ENCODE results near the gene FOXF1. TPM values are rescaled to one million over a fixed set of nuclear protein-coding genes. Genes with fewer than 3 reads are reported as not detected.

The FOXF1 gene
- total and polyA plus RNA-seq, 9 of the 15 experiments (the other 6 are each of a cell fraction or from before 2014, with no cell fraction given) = 0.04 TPM; not detected in 8

- no peaks in the 10 kb centered on the region for H4K20me1 ChIP-seq (replicated peaks; ENCODE audit: control insufficient read depth, insufficient read depth, low read length)
- ChIA-PET POLR2A (interaction anchor here (0.6 kb wide), 1 partner anchor 918 kb away, joined by 3 read pairs; no protein-coding TSS in a partner anchor), CTCF (ENCODE audit: low intra/inter-chr PET ratio) (no interaction called here)
- DNase-seq (ENCODE audit: extremely low read depth in 1 of 4, low spot score in 3 of 4) (no peak), ATAC-seq (no peak), FAIRE-seq (no peak)
- no peak overlapping the region for H3K4me2 ChIP-seq (ENCODE audit: insufficient read depth, low read length)
- no peaks in the 10 kb centered on the region for H3K79me2 ChIP-seq (ENCODE audit: control insufficient read depth, insufficient read depth, low read length)
- no peak overlapping the region for H3K4me3 ChIP-seq
- H3K27me3 ChIP-seq (ENCODE audit: control insufficient read depth in 2 of 2, insufficient read depth in 2 of 2, low read length in 2 of 2) = peaks cover 13 to 27% of the 10 kb centered on the region in 2 experiments; a peak in 4 of 5 replicates
- no peaks in the 10 kb centered on the region; the same call in 1 of the 2 replicates for H3K9me3 ChIP-seq (replicated peaks; ENCODE audit: control insufficient read depth, insufficient read depth, low read depth, low read length)
- H2AFZ ChIP-seq (ENCODE audit: low read depth, low read length) = no peak overlapping the region
- H3K36me3 ChIP-seq (ENCODE audit: control insufficient read depth, insufficient read depth, low read length) = no peaks in the 10 kb centered on the region
- H3K9ac ChIP-seq (ENCODE audit: insufficient read depth in 1 of 2, low read depth in 2 of 2, low read length in 2 of 2) = no peak overlapping the region
- BruUV-seq (replicated peaks) = no TSS peak
- no peaks in the 10 kb centered on the region for H3K9me1 ChIP-seq (ENCODE audit: control insufficient read depth, insufficient read depth, low read length)
- no peak overlapping the region for H3K27ac ChIP-seq (ENCODE audit: extremely low read depth, low read depth, low read length)
- in situ Hi-C loops (cut with MboI) (no loop called here), intact Hi-C loops (cut with micrococcal nuclease) (no loop called here)
- H3K4me1 ChIP-seq (replicated peaks in 1 of 2; ENCODE audit: control insufficient read depth in 2 of 2, insufficient read depth in 2 of 2, low read length in 2 of 2) = no peaks in the 10 kb centered on the region
- TF ChIP-seq, protein P1, sequence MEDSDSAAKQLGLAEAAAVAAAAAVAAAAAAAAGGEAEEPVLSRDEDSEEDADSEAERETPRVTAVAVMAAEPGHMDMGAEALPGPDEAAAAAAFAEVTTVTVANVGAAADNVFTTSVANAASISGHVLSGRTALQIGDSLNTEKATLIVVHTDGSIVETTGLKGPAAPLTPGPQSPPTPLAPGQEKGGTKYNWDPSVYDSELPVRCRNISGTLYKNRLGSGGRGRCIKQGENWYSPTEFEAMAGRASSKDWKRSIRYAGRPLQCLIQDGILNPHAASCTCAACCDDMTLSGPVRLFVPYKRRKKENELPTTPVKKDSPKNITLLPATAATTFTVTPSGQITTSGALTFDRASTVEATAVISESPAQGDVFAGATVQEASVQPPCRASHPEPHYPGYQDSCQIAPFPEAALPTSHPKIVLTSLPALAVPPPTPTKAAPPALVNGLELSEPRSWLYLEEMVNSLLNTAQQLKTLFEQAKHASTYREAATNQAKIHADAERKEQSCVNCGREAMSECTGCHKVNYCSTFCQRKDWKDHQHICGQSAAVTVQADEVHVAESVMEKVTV (CRISPR knock-in tag; IDR thresholded peaks at IDR 0.05) = no peak
- TF ChIP-seq CHCHD3 (CRISPR knock-in tag; IDR thresholded peaks at IDR 0.05) (no peak), ZNF280A (IDR thresholded peaks at IDR 0.05; ENCODE audit: low read depth, partially characterized antibody) (no peak), CBX8 (IDR thresholded peaks at IDR 0.05; ENCODE audit: borderline replicate concordance, extremely low read depth, low read depth, low read length, poor library complexity, severe bottlenecking) (no peak), MTA3 (IDR thresholded peaks at IDR 0.05; ENCODE audit: borderline replicate concordance) (no peak), TFAP4 (CRISPR knock-in tag; IDR thresholded peaks at IDR 0.05; ENCODE audit: borderline replicate concordance) (no peak), SMAD4 (CRISPR knock-in tag; conservative IDR thresholded peaks at IDR 0.05) (no peak), MYNN (IDR thresholded peaks at IDR 0.05) (no peak), MYNN (CRISPR knock-in tag; IDR thresholded peaks at IDR 0.05) (no peak), TEAD4 (IDR thresholded peaks at IDR 0.05; ENCODE audit: low read length) (no peak), TEAD4 (CRISPR knock-in tag; IDR thresholded peaks at IDR 0.05; ENCODE audit: borderline replicate concordance) (no peak), SUPT5H (IDR thresholded peaks at IDR 0.05) (no peak), ZNF165 (CRISPR knock-in tag; IDR thresholded peaks at IDR 0.05; ENCODE audit: borderline replicate concordance) (no peak), PCBP1 (IDR thresholded peaks at IDR 0.05; ENCODE audit: low read depth, low read length, poor library complexity, severe bottlenecking) (no peak)
- TF ChIP-seq, protein P2, sequence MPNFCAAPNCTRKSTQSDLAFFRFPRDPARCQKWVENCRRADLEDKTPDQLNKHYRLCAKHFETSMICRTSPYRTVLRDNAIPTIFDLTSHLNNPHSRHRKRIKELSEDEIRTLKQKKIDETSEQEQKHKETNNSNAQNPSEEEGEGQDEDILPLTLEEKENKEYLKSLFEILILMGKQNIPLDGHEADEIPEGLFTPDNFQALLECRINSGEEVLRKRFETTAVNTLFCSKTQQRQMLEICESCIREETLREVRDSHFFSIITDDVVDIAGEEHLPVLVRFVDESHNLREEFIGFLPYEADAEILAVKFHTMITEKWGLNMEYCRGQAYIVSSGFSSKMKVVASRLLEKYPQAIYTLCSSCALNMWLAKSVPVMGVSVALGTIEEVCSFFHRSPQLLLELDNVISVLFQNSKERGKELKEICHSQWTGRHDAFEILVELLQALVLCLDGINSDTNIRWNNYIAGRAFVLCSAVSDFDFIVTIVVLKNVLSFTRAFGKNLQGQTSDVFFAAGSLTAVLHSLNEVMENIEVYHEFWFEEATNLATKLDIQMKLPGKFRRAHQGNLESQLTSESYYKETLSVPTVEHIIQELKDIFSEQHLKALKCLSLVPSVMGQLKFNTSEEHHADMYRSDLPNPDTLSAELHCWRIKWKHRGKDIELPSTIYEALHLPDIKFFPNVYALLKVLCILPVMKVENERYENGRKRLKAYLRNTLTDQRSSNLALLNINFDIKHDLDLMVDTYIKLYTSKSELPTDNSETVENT (CRISPR knock-in tag; IDR thresholded peaks at IDR 0.05) = no peak
These were observed 49.3 kb upstream of the FOXF1 start for GRCh38 chr16:86461037-86461436.

Measured in K562 (cell line).